Small intestine (tissue), 7 donors: Measurements from ENCODE around the gene KLF6. TPM values are rescaled to one million over a fixed set of nuclear protein-coding genes. Genes with fewer than 3 reads are reported as not detected.

Experiments
- DNase-seq, 2 donors: peaks; one replicate each; pipeline versions ENCODE4 v3.0.0 to v3.0.0-alpha.2; 2013
- FAIRE-seq: peaks from 2 replicates; lab custom pipeline; 2012; peaks lifted over from hg19 to GRCh38; lab: Jason Lieb, UNC
- H3K27ac ChIP-seq, 3 donors: one replicate each; pipeline ENCODE4 v1.5.1; 2013; ENCODE audit warnings: low read length in 2 of 3, mild to moderate bottlenecking in 2 of 3, control low read depth in 1 of 3, inconsistent platforms in 1 of 3, low read depth in 1 of 3, moderate library complexity in 1 of 3
- H3K27me3 ChIP-seq, 3 donors: one replicate each; pipeline ENCODE4 v1.6.1; 2013; ENCODE audit warnings: low read length in 3 of 3, inconsistent platforms in 1 of 3; ENCODE audit not compliant: control insufficient read depth in 3 of 3, insufficient read depth in 3 of 3
- H3K36me3 ChIP-seq, 3 donors: one replicate each; pipeline ENCODE4 v1.6.1; 2013; ENCODE audit warnings: low read length in 3 of 3, inconsistent platforms in 1 of 3, low read depth in 1 of 3, mild to moderate bottlenecking in 1 of 3, moderate library complexity in 1 of 3; ENCODE audit not compliant: control insufficient read depth in 3 of 3, insufficient read depth in 2 of 3
- H3K4me1 ChIP-seq, 3 donors: one replicate each; pipeline ENCODE4 v1.6.1; 2013; ENCODE audit warnings: low read length in 2 of 3, inconsistent platforms in 1 of 3, low read depth in 1 of 3, mild to moderate bottlenecking in 1 of 3, moderate library complexity in 1 of 3; ENCODE audit not compliant: control insufficient read depth in 3 of 3, insufficient read depth in 2 of 3
- H3K4me3 ChIP-seq, 3 donors: one replicate each; pipeline ENCODE4 v1.5.1; 2013; ENCODE audit warnings: low read length in 3 of 3, control low read depth in 1 of 3, inconsistent platforms in 1 of 3, low read depth in 1 of 3, mild to moderate bottlenecking in 1 of 3, moderate library complexity in 1 of 3
- H3K9me3 ChIP-seq, 2 donors: one replicate each; pipeline ENCODE4 v1.6.1; 2013; ENCODE audit warnings: low read depth in 1 of 2, low read length in 1 of 2; ENCODE audit not compliant: control insufficient read depth in 2 of 2, insufficient read depth in 1 of 2
- WGBS, 3 donors: extraction: QIAGEN DNeasy Blood & Tissue Kit; methylation state at CpG; one replicate each; pipeline ENCODE4 v1.1.7; 2013; 5-methylcytosine and 5-hydroxymethylcytosine counted together
- polyA plus RNA-seq, 4 donors: library from polyadenylated mRNA; stranded (reverse) in 3 of 4; unstranded in 1 of 4; fragments of 200-250 nt in 3 of 4; fragments of 120-200 nt in 1 of 4; gene quantifications; one replicate each; pipeline versions ENCODE4 v1.2.1 to v1.2.3, GENCODE V29; 2013
- donor health status: healthy with polysubstance abuse.
- donor health status: control.
- donor health status: control.
- donor health status: Bipolar disorder and iron deficiency.
- donor health status: healthy.

KLF6 gene
- polyA plus RNA-seq, 4 donors, result 47.3 to 97.7 (median 72.1) TPM

DNA sequence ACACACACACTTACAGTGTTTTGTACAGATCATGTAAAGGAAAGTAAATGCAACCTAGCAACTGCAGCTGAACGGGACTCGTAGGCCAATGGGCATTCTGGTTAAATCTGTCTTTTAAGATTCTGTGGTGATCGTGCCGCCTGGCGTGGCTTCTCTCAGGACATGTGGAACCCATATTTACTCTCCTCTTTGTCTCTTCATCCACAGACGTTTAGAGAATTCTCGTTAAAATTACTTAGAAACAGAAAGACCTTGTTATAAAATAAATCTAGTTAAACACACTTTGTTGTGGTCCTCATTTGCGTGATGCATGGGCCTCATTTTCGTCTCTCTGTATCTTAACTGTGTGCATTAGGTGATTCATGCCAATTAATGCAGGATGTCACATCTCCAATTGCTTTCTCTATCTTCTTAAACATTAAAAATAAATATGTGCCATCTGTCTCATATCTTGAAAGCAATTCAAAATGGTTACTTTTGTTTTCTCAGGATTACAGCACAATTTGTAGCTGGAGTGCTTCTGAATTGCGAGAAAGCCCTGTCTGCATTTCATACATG is 11.5 kb downstream of the KLF6 start:
- Histone ChIP-seq H3K27me3 (no peaks in the 10 kb centered on the region), H3K36me3 (peaks cover 2 to 29% (median 11%) of the 10 kb centered on the region in 3 donors), H3K9me3 (no peaks in the 10 kb centered on the region), H3K4me1 (peaks cover 0 to 11% (median 6%) of the 10 kb centered on the region in 3 donors), H3K27ac (no peak overlapping the region), H3K4me3 (no peak overlapping the region)
- FAIRE-seq (no peak), DNase-seq (no peak)
- WGBS, 3 donors, result 86 to 90% (median 89%) methylated on average over 10 of the region's 10 CpGs

DNA sequence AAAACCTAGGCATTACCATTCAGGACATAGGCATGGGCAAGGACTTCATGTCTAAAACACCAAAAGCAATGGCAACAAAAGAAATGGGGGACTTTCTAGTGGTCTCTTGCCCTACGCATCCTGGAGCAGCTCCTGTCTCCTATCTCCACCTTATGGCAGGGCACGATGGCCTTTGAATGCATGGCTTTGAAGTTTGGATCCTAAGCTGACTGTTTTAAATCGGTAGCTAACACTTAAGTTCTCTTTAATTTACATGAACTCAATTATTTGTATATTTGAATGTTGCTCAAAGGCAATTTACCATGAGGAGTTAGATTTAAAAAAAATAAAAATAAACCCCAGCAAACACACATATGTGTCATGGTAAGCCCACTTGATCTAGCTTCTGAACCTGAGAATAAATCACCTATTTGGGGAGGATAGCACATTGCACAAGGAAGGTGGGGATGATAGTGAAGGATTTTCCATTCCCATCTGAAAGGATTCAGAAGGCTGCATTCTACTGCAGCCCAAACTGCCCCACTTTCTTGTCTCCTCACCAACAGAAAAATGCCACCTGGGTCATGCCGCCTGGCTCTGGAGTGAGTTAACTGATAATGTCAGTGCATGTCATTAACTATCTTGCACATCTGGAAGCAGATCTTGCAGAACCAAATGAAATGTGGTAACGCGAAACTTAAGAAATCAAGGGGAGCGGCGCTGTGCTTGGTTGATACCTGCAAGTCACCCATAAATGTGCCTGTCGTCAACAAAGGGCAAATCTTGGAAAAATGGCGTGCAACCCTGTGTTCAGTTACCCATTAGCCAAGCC is 12.4 kb downstream of the KLF6 start:
- peaks cover 0 to 26% (median 5%) of the 10 kb centered on the region in 3 donors for H3K36me3 ChIP-seq
- no peak for DNase-seq

GRCh38 chr10:3770611-3771110 is 14.3 kb downstream of the KLF6 start:
- H3K27me3 ChIP-seq, result no peaks in the 10 kb centered on the region
- H3K27ac ChIP-seq, result no peak overlapping the region
- DNase-seq (no peak), FAIRE-seq (no peak)
- peaks cover 0 to 7% (median 0%) of the 10 kb centered on the region in 3 donors for H3K4me1 ChIP-seq
- 94 to 98% (median 96%) methylated on average over 8 of the region's 8 CpGs for WGBS, 3 donors
- H3K36me3 ChIP-seq, result peaks cover 0 to 15% (median 0%) of the 10 kb centered on the region in 3 donors
- H3K4me3 ChIP-seq, result no peak overlapping the region
- no peaks in the 10 kb centered on the region for H3K9me3 ChIP-seq

More for the DNA sequence above, 12.4 kb downstream of the KLF6 start:
- no peaks in the 10 kb centered on the region for H3K9me3 ChIP-seq
- H3K4me3 ChIP-seq, result no peak overlapping the region
- no peak overlapping the region for H3K27ac ChIP-seq
- H3K27me3 ChIP-seq, result no peaks in the 10 kb centered on the region
- 90 to 95% (median 91%) methylated on average over 10 of the region's 10 CpGs for WGBS, 3 donors
- no peak for FAIRE-seq
- peaks cover 0 to 11% (median 6%) of the 10 kb centered on the region in 3 donors for H3K4me1 ChIP-seq

GRCh38 chr10:3769556-3769955 is 15.5 kb downstream of the KLF6 start:
- WGBS, 3 donors, result 70 to 84% (median 73%) methylated on average over 4 of the region's 4 CpGs
- H3K27ac ChIP-seq, result no peak overlapping the region
- no peaks in the 10 kb centered on the region for H3K27me3 ChIP-seq

GRCh38 chr10:3766046-3766756 is 18.8 kb downstream of the KLF6 start:
- H3K9me3 ChIP-seq, result no peaks in the 10 kb centered on the region
- 53 to 64% (median 54%) methylated on average over 17 of the region's 17 CpGs for whole genome bisulfite sequencing, 3 donors
- DNase-seq (peak in 1 of 2 donors; percentile 31), FAIRE-seq (no peak)
- no peaks in the 10 kb centered on the region for H3K27me3 ChIP-seq
- no peaks in the 10 kb centered on the region for H3K36me3 ChIP-seq
- H3K4me1 ChIP-seq, result peaks cover 3 to 7% (median 4%) of the 10 kb centered on the region in 3 donors
- H3K27ac ChIP-seq, result no peak overlapping the region
- no peak overlapping the region for H3K4me3 ChIP-seq

More at GRCh38 chr10:3769556-3769955, 15.5 kb downstream of the KLF6 start:
- DNase-seq, result no peak
- H3K36me3 ChIP-seq, result peaks cover 0 to 7% (median 0%) of the 10 kb centered on the region in 3 donors
- no peak for FAIRE-seq
- no peak overlapping the region for H3K4me3 ChIP-seq
- H3K9me3 ChIP-seq, result no peaks in the 10 kb centered on the region
- peaks cover 0 to 7% (median 4%) of the 10 kb centered on the region in 3 donors for H3K4me1 ChIP-seq

DNA sequence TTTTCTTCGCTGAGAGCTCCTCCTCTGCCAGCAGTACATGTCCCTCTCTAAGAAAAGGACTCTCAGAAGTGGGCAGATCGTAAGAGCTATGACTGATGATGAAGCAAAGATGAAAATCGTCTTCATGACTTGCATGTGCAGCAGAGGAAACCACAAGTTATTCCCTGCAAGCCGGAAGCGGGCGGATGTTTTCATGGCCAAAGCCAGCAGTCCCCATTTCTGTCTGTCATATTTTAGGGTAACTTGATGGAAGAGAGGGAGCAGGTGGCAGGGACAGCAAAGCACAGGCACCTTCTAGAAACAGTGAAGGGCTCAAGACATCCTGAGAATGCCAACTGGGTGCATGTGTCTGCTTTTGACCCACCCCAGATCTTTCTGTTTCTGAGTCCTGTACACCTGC is 19.9 kb downstream of the KLF6 start:
- FAIRE-seq, result no peak
- H3K27ac ChIP-seq, result no peak overlapping the region
- WGBS, 3 donors, result 54 to 71% (median 62%) methylated on average over 6 of the region's 6 CpGs

GRCh38 chr10:3764626-3765112 is 20.3 kb downstream of the KLF6 start:
- Histone ChIP-seq H3K9me3 (no peaks in the 10 kb centered on the region), H3K36me3 (no peaks in the 10 kb centered on the region), H3K27me3 (no peaks in the 10 kb centered on the region), H3K4me3 (no peak overlapping the region), H3K4me1 (peaks cover 3 to 7% (median 4%) of the 10 kb centered on the region in 3 donors), H3K27ac (peak overlapping the region in 2 of 3 donors; percentile 24 to 51)
- DNase-seq (no peak), FAIRE-seq (no peak)
- 22 to 47% (median 25%) methylated on average over 5 of the region's 5 CpGs for WGBS, 3 donors

More for the DNA sequence above, 19.9 kb downstream of the KLF6 start:
- no peaks in the 10 kb centered on the region for H3K27me3 ChIP-seq
- no peaks in the 10 kb centered on the region for H3K9me3 ChIP-seq
- no peaks in the 10 kb centered on the region for H3K36me3 ChIP-seq
- H3K4me1 ChIP-seq, result peaks cover 3 to 7% (median 4%) of the 10 kb centered on the region in 3 donors
- DNase-seq, result no peak
- H3K4me3 ChIP-seq, result no peak overlapping the region
